Activated CD4-positive, CD25-positive, alpha-beta regulatory T cell treated with anti-CD3 and anti-CD28 coated beads, Interleukin-2, amount 50 U/mL, for 16 hours (primary cell): ENCODE data around the gene MFSD6.
A peak's percentile ranks its signal among the peaks of the same experiment; 100 is the strongest.

Experiments
- DNase-seq: peaks from one replicate; pipeline ENCODE4 v3.0.0-alpha.2; 2020; ENCODE audit warnings: low read depth, low spot score

MFSD6 gene

GRCh38 chr2:190532581-190532980, 124.4 kb downstream of the MFSD6 start:
- DNase-seq: no peak

- peak; percentile 10 for DNase-seq
Measured at GRCh38 chr2:190533175-190533967, 125.2 kb downstream of the MFSD6 start.

- DNase-seq: no peak
Measured at GRCh38 chr2:190533968-190534309, 125.8 kb downstream of the MFSD6 start.

- peak; percentile 52 for DNase-seq
Measured at GRCh38 chr2:190534310-190535120, 126.4 kb downstream of the MFSD6 start, which contains the start of gene NEMP2. Gene NEMP2, minus strand, starts transcription at chr2:190534722. Its CDS starts 67 bp downstream, at chr2:190534655.

GRCh38 chr2:190535121-190535439, 126.9 kb downstream of the MFSD6 start:
- no peak for DNase-seq

GRCh38 chr2:190535586-190535985, 127.4 kb downstream of the MFSD6 start:
- no peak for DNase-seq

GRCh38 chr2:190537765-190538164, 129.6 kb downstream of the MFSD6 start:
- no peak for DNase-seq

GRCh38 chr2:190538201-190538600, 130.0 kb downstream of the MFSD6 start:
- DNase-seq: no peak

- DNase-seq: no peak
Measured at GRCh38 chr2:190540048-190540447, 131.9 kb downstream of the MFSD6 start.

GRCh38 chr2:190545093-190545492, 136.9 kb downstream of the MFSD6 start:
- DNase-seq: no peak

- DNase-seq: no peak
Measured at GRCh38 chr2:190545555-190546385, 137.6 kb downstream of the MFSD6 start.

- DNase-seq: no peak
Measured at GRCh38 chr2:190546734-190547133, 138.6 kb downstream of the MFSD6 start.

GRCh38 chr2:190547886-190548285, 139.7 kb downstream of the MFSD6 start:
- DNase-seq: no peak

GRCh38 chr2:190550137-190550536, 142.0 kb downstream of the MFSD6 start:
- no peak for DNase-seq
